ENCODE results near the gene LCA5. TPM values are rescaled to one million over a fixed set of nuclear protein-coding genes. Genes with fewer than 3 reads are reported as not detected.
A peak's percentile ranks its signal among the peaks of the same experiment; 100 is the strongest.

Gene LCA5
- total RNA-seq, 4 donors from 2014 or later, result 5.2 to 11.5 (median 8.5) TPM

DNA sequence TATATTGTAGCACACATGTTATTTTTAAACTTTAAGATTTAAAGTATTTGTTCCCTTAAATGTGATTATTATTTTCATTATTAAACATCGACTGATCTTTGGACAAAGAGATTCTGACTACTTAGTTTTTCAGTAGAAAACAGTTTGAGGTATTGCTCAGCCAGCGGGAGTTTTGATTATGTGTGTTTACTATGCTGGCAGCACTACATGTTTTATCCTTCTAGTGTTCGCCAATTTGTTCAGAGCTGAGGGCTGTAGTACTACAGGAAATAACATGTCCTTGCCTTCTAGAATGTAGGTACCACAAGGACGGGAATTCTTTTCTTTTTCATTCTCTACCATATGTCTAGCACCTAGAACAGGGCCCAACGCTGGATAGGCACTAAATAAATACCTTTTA lies 11.1 kb upstream of the LCA5 start:
- intact Hi-C loops (cut with DNase I), result no loop called here
- no peak for DNase-seq (ENCODE audit: extremely low spot score)
- 82% methylated on average over 5 of the region's 5 CpGs for WGBS
- H3K27ac ChIP-seq (replicated peaks in 1 of 4), result peak overlapping the region in 1 of 4 donors; percentile 20
- H3K36me3 ChIP-seq, result peaks cover 0 to 11% (median 7%) of the 10 kb centered on the region in 4 donors
- H3K4me3 ChIP-seq, result no peak overlapping the region
- peaks cover 23 to 38% (median 37%) of the 10 kb centered on the region in 4 donors for H3K4me1 ChIP-seq
- no peaks in the 10 kb centered on the region for H3K27me3 ChIP-seq
- no peaks in the 10 kb centered on the region for H3K9me3 ChIP-seq
- TF ChIP-seq EP300 (IDR thresholded peaks at IDR 0.05) (no peak), CTCF (IDR thresholded peaks at IDR 0.05) (no peak), POLR2AphosphoS5 (IDR thresholded peaks at IDR 0.05) (no peak), POLR2A (IDR thresholded peaks at IDR 0.05; ENCODE audit: low read depth) (no peak)

DNA sequence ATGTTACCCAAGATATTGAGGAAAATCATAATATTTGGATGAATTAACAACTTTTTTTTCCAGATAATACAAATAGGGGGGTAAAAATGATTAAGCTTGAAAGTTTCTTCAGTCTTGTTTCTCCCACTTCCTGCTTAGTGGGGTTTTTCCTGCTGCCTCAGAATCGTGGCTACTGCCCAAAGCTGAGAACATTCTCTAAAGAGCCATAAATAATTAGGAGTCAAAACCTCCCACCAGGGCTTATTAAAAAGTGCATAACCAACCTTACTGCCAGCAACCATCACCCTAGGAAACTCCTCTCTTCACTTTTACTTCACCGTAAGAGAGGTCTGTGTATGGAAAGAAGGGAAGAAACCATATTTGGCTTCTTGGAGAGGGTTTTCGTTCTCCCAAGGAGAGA lies 9.0 kb upstream of the LCA5 start:
- Histone ChIP-seq H3K9me3 (no peaks in the 10 kb centered on the region), H3K4me1 (peaks cover 23 to 40% (median 37%) of the 10 kb centered on the region in 4 donors), H3K4me3 (no peak overlapping the region), H3K27me3 (no peaks in the 10 kb centered on the region), H3K27ac (replicated peaks in 1 of 4) (peak overlapping the region; percentile 66 to 78 (median 75)), H3K36me3 (peaks cover 0 to 15% (median 7%) of the 10 kb centered on the region in 4 donors)
- intact Hi-C loops (cut with DNase I), result no loop called here
- TF ChIP-seq POLR2AphosphoS5 (IDR thresholded peaks at IDR 0.05) (no peak), CTCF (IDR thresholded peaks at IDR 0.05) (no peak), EP300 (IDR thresholded peaks at IDR 0.05) (no peak), POLR2A (IDR thresholded peaks at IDR 0.05; ENCODE audit: low read depth) (no peak)
- WGBS, result 23% methylated on average over 3 of the region's 3 CpGs
- no peak for DNase-seq (ENCODE audit: extremely low spot score)

- Histone ChIP-seq H3K4me3 (peak overlapping the region; percentile 13 to 25 (median 16)), H3K9me3 (no peaks in the 10 kb centered on the region), H3K36me3 (peaks cover 0 to 5% (median under 1%) of the 10 kb centered on the region in 4 donors), H3K4me1 (peaks cover 23 to 40% (median 37%) of the 10 kb centered on the region in 4 donors), H3K27ac (replicated peaks in 1 of 4) (peak overlapping the region; percentile 66 to 78 (median 75)), H3K27me3 (no peaks in the 10 kb centered on the region)
- WGBS, result 4% methylated on average over 7 of the region's 7 CpGs
- peak; percentile 95 for DNase-seq (ENCODE audit: extremely low spot score)
- peak; percentile 34 to 72 (median 51) for TF ChIP-seq CTCF (IDR thresholded peaks at IDR 0.05)
- no peak for TF ChIP-seq EP300 (IDR thresholded peaks at IDR 0.05)
- TF ChIP-seq POLR2A (IDR thresholded peaks at IDR 0.05; ENCODE audit: low read depth), result no peak
- peak; percentile 80 to 83 for TF ChIP-seq POLR2AphosphoS5 (IDR thresholded peaks at IDR 0.05)
- intact Hi-C loops (cut with DNase I), result no loop called here
These were observed 7.8 kb upstream of the LCA5 start for GRCh38 chr6:79544939-79545450.

DNA sequence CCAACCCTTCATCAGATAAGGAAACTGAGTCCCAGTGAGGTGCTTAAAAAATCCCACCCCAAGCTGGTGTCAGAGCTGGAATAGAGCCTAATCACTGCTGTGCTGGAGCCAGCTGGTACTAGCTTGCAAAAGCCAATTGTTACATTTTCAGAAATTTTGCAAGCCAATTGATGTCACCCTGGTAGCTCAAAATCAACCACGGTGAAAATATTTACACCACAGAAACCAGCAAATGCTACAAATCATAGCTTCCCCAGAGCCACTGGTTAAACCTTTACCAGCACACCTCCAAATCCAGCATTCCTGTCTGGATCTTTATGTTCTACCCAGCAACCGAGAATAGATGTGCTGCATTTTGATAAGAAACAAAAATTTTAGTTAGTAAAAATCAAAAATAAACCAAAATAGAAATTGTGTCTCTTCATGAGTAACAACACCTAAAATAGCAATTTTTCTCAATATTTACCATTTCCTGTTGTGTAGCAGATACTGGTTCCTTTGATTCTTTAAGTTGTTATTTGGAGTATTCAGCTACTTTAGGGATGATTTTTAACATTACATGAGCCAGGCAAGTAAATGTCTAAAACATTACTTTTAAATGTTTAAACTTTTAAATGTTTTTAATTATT lies 7.2 kb upstream of the LCA5 start:
- H3K4me1 ChIP-seq, result peaks cover 24 to 42% (median 38%) of the 10 kb centered on the region in 4 donors
- 56% methylated on average over 2 of the region's 2 CpGs for WGBS

More for the DNA sequence above, 7.2 kb upstream of the LCA5 start:
- H3K36me3 ChIP-seq, result peaks cover 0 to 5% (median 0%) of the 10 kb centered on the region in 4 donors
- TF ChIP-seq POLR2AphosphoS5 (IDR thresholded peaks at IDR 0.05) (no peak), POLR2A (IDR thresholded peaks at IDR 0.05; ENCODE audit: low read depth) (no peak), EP300 (IDR thresholded peaks at IDR 0.05) (no peak), CTCF (IDR thresholded peaks at IDR 0.05) (no peak)
- H3K27me3 ChIP-seq, result no peaks in the 10 kb centered on the region
- intact Hi-C loops (cut with DNase I), result no loop called here
- peak overlapping the region; percentile 13 to 25 (median 16) for H3K4me3 ChIP-seq
- peak overlapping the region; percentile 66 to 78 (median 75) for H3K27ac ChIP-seq (replicated peaks in 1 of 4)
- DNase-seq (ENCODE audit: extremely low spot score), result no peak
- no peaks in the 10 kb centered on the region for H3K9me3 ChIP-seq
